Esophagus muscularis mucosa (tissue), 3 donors: ENCODE results near the gene HARBI1.

Source experiments
- POLR2AphosphoS5 ChIP-seq, 2 donors: sonication (generic); formaldehyde crosslinking; IDR thresholded peaks; one replicate each; pipeline ENCODE4 v1.6.1; 2017; ENCODE audit warnings: antibody characterized with exemption in 2 of 2
- TF ChIP-seq, protein P1 (sequence below), 3 experiments: fragments of 200-600 bp in 2 of 3; fragments of 450-650 bp in 1 of 3; sonication (generic) in 2 of 3; IDR thresholded peaks; one replicate each; pipeline ENCODE4 v1.5.1; 2017 to 2019; ENCODE audit warnings: antibody characterized with exemption in 3 of 3, mild to moderate bottlenecking in 2 of 3, moderate library complexity in 1 of 3

DNA sequence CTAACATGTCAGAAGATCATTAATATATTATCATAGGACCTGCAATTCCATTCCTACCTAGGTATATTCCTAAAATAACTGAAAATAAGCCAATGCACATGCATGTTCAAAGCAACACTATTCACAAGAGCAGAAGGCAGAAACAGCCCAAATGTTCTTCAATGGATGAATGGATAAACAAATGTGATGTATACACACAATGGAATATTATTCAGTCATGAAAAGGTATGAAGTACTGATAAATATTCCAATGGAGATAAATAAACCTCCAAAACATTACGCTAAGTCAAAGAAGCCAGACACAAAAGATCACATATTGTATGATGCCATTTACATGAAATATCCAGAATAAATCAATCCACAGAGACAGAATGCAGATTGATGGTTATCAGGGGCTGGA lies 40.0 kb downstream of the HARBI1 start:
- no peak for TF ChIP-seq POLR2AphosphoS5 (IDR thresholded peaks at IDR 0.05)
- TF ChIP-seq, protein P1, sequence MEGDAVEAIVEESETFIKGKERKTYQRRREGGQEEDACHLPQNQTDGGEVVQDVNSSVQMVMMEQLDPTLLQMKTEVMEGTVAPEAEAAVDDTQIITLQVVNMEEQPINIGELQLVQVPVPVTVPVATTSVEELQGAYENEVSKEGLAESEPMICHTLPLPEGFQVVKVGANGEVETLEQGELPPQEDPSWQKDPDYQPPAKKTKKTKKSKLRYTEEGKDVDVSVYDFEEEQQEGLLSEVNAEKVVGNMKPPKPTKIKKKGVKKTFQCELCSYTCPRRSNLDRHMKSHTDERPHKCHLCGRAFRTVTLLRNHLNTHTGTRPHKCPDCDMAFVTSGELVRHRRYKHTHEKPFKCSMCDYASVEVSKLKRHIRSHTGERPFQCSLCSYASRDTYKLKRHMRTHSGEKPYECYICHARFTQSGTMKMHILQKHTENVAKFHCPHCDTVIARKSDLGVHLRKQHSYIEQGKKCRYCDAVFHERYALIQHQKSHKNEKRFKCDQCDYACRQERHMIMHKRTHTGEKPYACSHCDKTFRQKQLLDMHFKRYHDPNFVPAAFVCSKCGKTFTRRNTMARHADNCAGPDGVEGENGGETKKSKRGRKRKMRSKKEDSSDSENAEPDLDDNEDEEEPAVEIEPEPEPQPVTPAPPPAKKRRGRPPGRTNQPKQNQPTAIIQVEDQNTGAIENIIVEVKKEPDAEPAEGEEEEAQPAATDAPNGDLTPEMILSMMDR (IDR thresholded peaks at IDR 0.05): no peak
